ENCODE results near the gene TMEM131. TPM values are rescaled to one million over a fixed set of nuclear protein-coding genes. Genes with fewer than 3 reads are reported as not detected.

Gene TMEM131
- total and polyA plus RNA-seq, 2 experiments from 2014 or later = 9.2 to 22.7 TPM

DNA sequence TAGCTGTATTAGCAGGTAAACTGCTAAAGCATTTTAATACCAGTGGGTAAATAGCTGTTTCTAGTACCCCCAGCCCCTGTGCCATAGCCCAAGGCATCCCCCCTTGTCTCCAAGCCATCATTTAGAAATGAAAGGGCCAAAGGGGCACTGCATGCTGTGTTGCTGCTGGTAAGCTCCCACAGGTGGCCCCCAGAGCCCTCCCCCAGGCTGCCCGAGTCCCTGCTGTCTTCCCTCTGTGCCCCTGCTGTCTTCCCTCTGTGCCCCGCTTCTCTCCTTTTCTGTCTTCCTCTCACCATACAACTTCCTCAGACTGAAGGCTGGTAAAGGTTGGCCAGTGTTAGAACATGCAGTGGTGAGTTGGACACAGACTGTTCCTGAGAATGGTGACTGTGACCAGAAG, 240.3 kb downstream of the TMEM131 start (continued):
- TF ChIP-seq REST (IDR thresholded peaks at IDR 0.05; ENCODE audit: unreplicated experiment) (no peak), STAT1 (IDR thresholded peaks at IDR 0.05; ENCODE audit: unreplicated experiment) (no peak), CREB1 (CRISPR knock-in tag; IDR thresholded peaks at IDR 0.05; ENCODE audit: low read depth) (no peak)

- ATAC-seq = no peak
- H3K27me3 ChIP-seq (ENCODE audit: insufficient read depth) = no peaks in the 10 kb centered on the region
- H3K4me1 ChIP-seq (ENCODE audit: insufficient read depth) = peaks cover 13% of the 10 kb centered on the region; the same call in 1 of the 2 replicates
- H3K4me2 ChIP-seq = no peak overlapping the region
- H3K9me2 ChIP-seq (ENCODE audit: insufficient read depth) = no peaks in the 10 kb centered on the region
- no peak overlapping the region for H3K27ac Mint-ChIP-seq
- H3K9me3 Mint-ChIP-seq = no peaks in the 10 kb centered on the region
- H3K36me3 ChIP-seq (ENCODE audit: insufficient read depth) = no peaks in the 10 kb centered on the region
- H3K79me2 ChIP-seq (replicated peaks; ENCODE audit: insufficient read depth) = no peaks in the 10 kb centered on the region
- H3K27me3 Mint-ChIP-seq (ENCODE audit: insufficient read depth, low read depth, poor library complexity) = peaks cover 7% of the 10 kb centered on the region
- DNase-seq (ENCODE audit: low spot score) = no peak
- H3K4me3 ChIP-seq = no peak overlapping the region
- no peak overlapping the region for H3K4me3 Mint-ChIP-seq
- no peak overlapping the region for H3K27ac ChIP-seq (ENCODE audit: low read depth)
- H3K36me3 Mint-ChIP-seq (ENCODE audit: low read depth) = peaks cover 9% of the 10 kb centered on the region; the same call in 2 of the 3 replicates
- no peaks in the 10 kb centered on the region for H4K20me1 ChIP-seq (replicated peaks; ENCODE audit: insufficient read depth)
- no peaks in the 10 kb centered on the region for H3F3A ChIP-seq (replicated peaks; ENCODE audit: low read depth)
- H3K4me1 Mint-ChIP-seq = peaks cover 16% of the 10 kb centered on the region
- no peak overlapping the region for H2AFZ ChIP-seq
- TF ChIP-seq STAT1 (IDR thresholded peaks at IDR 0.05; ENCODE audit: unreplicated experiment) = no peak
- no peak for TF ChIP-seq POLR2AphosphoS5 (IDR thresholded peaks at IDR 0.05; ENCODE audit: low read depth)
- no peak for TF ChIP-seq EZH2phosphoT487 (IDR thresholded peaks at IDR 0.05; ENCODE audit: unreplicated experiment)
- TF ChIP-seq, protein P1, sequence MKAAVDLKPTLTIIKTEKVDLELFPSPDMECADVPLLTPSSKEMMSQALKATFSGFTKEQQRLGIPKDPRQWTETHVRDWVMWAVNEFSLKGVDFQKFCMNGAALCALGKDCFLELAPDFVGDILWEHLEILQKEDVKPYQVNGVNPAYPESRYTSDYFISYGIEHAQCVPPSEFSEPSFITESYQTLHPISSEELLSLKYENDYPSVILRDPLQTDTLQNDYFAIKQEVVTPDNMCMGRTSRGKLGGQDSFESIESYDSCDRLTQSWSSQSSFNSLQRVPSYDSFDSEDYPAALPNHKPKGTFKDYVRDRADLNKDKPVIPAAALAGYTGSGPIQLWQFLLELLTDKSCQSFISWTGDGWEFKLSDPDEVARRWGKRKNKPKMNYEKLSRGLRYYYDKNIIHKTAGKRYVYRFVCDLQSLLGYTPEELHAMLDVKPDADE (IDR thresholded peaks at IDR 0.05) = no peak
- TF ChIP-seq NANOG (IDR thresholded peaks at IDR 0.05; ENCODE audit: borderline replicate concordance) = no peak
- TF ChIP-seq ZNF331 (CRISPR knock-in tag; IDR thresholded peaks at IDR 0.05; ENCODE audit: low read depth) = no peak
- TF ChIP-seq, protein P2, sequence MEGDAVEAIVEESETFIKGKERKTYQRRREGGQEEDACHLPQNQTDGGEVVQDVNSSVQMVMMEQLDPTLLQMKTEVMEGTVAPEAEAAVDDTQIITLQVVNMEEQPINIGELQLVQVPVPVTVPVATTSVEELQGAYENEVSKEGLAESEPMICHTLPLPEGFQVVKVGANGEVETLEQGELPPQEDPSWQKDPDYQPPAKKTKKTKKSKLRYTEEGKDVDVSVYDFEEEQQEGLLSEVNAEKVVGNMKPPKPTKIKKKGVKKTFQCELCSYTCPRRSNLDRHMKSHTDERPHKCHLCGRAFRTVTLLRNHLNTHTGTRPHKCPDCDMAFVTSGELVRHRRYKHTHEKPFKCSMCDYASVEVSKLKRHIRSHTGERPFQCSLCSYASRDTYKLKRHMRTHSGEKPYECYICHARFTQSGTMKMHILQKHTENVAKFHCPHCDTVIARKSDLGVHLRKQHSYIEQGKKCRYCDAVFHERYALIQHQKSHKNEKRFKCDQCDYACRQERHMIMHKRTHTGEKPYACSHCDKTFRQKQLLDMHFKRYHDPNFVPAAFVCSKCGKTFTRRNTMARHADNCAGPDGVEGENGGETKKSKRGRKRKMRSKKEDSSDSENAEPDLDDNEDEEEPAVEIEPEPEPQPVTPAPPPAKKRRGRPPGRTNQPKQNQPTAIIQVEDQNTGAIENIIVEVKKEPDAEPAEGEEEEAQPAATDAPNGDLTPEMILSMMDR (conservative IDR thresholded peaks at IDR 0.05; ENCODE audit: low read depth in 2 of 2) = no peak
- TF ChIP-seq CREB1 (CRISPR knock-in tag; IDR thresholded peaks at IDR 0.05; ENCODE audit: low read depth) = no peak
- no peak for TF ChIP-seq EZH2 (IDR thresholded peaks at IDR 0.05; ENCODE audit: low read depth, unreplicated experiment)
- TF ChIP-seq JUNB (IDR thresholded peaks at IDR 0.05; ENCODE audit: unreplicated experiment) = no peak
- no peak for TF ChIP-seq ZNF462 (CRISPR knock-in tag; IDR thresholded peaks at IDR 0.05)
Measured at GRCh38 chr2:97754690-97755346, 240.9 kb downstream of the TMEM131 start.
